Glomerular visceral epithelial cell (primary cell): ENCODE measurements around the gene CLK4.
A peak's percentile ranks its signal among the peaks of the same experiment; 100 is the strongest.

ENCODE experiments used
- DNase-seq: peaks from one replicate; pipeline ENCODE4 v3.0.0-alpha.2; 2016; ENCODE audit errors: extremely low spot score

The CLK4 gene

DNA sequence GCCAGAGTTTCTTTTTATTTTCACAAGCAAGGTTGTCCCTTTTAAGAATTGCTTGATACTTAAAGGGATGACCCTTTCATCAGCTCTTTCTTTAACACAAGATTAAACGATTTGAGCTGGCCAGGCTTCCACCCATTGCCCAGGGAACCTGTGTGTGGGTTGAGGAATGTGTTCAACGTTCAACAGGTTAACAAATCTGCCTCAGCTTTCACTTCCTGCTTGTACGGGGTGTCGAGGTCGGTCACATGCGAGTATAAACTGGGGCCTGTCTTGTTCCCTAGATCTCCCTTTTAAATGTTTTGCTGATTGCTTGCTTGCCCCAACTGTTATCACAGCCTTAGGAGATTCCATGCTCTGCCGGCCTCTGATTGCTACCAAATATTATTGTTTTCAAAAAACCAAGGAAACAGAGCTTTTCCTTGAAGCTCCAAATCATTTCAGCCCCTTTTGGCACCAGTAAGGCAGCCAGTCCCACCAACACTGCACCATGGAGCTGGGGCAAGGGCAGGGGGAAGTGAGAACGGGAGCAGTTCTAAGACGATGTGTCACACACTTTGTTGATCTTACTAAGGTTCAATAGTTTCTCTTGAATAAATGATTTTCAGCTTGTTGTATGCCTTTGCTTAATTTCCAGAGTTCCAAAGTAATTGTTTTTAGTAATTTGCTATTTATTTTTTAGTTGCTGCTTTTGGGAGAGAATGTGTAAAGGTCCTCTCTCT is 10.7 kb upstream of the CLK4 start:
- DNase-seq = no peak

- DNase-seq = no peak
Observed at GRCh38 chr5:178632285-178632684, 5.4 kb upstream of the CLK4 start.

DNA sequence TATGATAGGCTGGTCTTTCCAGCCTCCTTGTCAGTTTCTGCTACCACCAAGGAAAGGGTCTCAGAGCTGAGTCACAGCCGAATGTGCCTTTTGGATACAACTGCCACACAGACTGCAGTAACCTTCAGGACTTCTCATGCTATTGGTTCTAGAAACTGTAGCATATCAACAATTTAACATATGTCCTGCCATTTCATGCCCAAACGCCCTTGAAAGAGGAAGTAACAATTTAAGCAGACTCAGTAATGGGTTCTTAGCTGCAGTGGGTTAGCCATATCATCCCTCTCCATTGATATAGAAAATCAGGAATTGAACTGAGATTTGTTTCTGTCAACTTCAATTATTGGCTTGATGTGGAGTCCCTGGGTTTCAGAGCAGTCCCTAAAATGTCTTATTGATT is 4.1 kb upstream of the CLK4 start:
- DNase-seq = no peak

DNA sequence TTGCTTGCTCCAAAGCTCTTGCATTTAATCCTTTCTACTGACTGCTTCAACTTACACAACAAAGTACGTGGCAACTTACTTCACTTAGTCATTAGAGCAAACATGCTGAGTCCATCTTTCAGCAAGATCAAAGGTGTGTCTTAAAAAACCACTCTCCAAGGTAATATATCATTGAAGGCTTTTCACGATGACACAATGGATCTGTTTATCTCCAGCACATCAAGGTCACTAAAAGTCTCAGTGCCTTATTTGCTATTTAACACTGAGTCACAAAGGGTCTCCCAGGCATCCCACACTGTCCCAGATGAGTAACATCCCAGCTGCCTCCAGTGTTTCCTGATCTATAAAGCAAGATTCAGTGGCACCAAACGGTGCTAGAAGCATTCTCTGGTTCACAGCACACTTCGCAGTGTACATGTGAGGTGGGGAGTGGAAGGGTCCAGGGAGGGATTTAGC is 3.7 kb upstream of the CLK4 start:
- no peak for DNase-seq

GRCh38 chr5:178627259-178627598 is 379 bp upstream of the CLK4 start:
- no peak for DNase-seq

GRCh38 chr5:178625679-178626483 is 969 bp downstream of the CLK4 start:
- DNase-seq = peak; percentile 3

- DNase-seq = peak; percentile 26
Observed at GRCh38 chr5:178624631-178625546, 2.0 kb downstream of the CLK4 start.

GRCh38 chr5:178622679-178623247 is 4.1 kb downstream of the CLK4 start:
- DNase-seq = no peak

- DNase-seq = no peak
Observed at GRCh38 chr5:178619390-178619789, 7.5 kb downstream of the CLK4 start.

- no peak for DNase-seq
Observed at GRCh38 chr5:178612299-178612698, 14.6 kb downstream of the CLK4 start.

- DNase-seq = no peak
Observed at GRCh38 chr5:178606269-178606668, 20.6 kb downstream of the CLK4 start.

DNA sequence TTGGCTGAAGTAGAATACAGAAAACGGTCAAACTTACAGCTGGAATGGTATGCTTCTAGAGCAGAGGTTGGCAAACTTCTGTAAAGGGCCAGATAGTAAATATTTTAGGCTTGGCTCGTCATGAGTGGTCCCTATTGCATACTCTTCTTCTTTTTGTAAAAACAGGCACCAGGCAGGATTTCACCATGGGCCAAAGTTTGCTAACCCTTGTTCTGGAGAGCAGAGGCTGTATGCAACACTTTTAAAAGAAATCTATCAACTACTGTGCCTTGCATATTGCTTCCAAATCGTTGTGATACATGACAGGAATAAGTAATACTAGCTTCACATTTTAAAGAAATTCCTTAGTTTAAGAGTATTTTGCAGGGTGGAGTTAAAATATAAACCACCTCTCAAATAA is 21.1 kb downstream of the CLK4 start:
- DNase-seq = no peak

DNA sequence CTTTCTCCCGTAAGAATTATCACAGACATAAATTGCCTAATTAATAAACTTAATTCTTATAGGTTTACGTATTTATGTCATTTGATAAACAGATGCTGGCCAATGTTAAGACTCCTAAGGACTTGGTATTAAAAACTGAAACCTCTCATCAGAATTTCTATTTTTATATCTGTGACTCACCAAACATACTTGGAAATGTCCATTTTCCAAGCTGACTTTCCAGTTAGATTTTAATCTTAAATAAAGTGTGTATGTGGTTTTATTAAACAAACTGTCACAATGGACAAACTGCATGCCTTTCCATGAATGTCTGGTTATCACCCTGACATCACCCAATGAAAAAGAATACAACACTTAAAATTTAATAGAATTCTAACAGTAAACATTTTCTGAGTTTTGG is 24.1 kb downstream of the CLK4 start:
- DNase-seq = no peak

DNA sequence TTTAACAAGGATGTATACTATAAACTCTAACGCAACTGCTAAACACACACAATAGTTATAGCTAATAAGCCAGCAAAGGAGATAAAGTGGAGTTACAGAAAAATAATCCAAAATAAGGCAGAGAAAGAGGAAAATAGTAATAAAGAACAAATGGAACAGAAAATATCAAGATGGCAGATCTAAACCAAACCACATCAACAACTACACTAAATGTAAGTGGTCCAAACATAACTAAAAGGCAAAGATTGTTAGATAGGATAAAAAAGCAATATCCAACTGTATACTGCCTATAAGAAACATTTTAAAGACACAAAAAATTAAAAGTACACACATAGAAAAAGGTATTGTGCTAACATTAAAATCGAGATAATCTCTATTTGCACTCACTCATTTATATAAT is 31.1 kb downstream of the CLK4 start:
- no peak for DNase-seq

DNA sequence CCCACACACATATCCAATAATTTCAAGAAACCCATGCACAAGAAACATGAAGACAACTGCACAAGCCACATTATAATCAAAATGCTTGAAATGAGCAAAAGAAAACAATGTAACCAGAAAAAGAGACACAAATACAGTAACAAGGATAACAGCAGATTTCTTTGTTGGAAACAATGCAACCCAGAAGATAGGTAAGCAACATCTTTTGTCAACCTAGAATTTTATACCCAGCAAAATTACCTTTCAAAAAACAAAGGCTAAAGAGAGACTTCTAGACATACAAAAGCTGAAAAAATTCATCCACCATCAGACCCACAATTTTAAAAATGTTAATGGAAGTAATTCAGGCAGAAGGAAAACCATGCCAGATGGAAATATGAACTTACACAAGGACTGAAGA is 31.7 kb downstream of the CLK4 start:
- no peak for DNase-seq

GRCh38 chr5:178590924-178591423 is 35.9 kb downstream of the CLK4 start:
- no peak for DNase-seq

GRCh38 chr5:178590141-178590923 is 36.5 kb downstream of the CLK4 start, which contains the start of gene COL23A1:
Gene COL23A1 (minus strand): TSS chr5:178590393.
- peak; percentile 25 for DNase-seq

GRCh38 chr5:178589180-178590140 is 37.4 kb downstream of the CLK4 start:
- peak; percentile 4 for DNase-seq

GRCh38 chr5:178588769-178589168 is 38.1 kb downstream of the CLK4 start:
- DNase-seq = no peak
